T-helper 2 cell treated with Interferon-gamma antibody and Interleukin-4, amounts not matched to agents 100 ng/mL and 5 ng/mL, for 36 hours (primary cell): Measurements from ENCODE around the gene ISG20L2. TPM values are rescaled to one million over a fixed set of nuclear protein-coding genes. Genes with fewer than 3 reads are reported as not detected.

ENCODE experiments used
- intact Hi-C: fragments of 100-400 bp; cut with micrococcal nuclease; formaldehyde crosslinking; loops from one replicate; pipeline ENCODE4 v1.15.1; 2023
- total RNA-seq: library from RNA; stranded (reverse); gene quantifications from 2 replicates; pipeline ENCODE4 v1.2.3, GENCODE V29; 2022

ISG20L2 gene
- total RNA-seq, 1 donor from 2014 or later: 59.3 TPM

DNA sequence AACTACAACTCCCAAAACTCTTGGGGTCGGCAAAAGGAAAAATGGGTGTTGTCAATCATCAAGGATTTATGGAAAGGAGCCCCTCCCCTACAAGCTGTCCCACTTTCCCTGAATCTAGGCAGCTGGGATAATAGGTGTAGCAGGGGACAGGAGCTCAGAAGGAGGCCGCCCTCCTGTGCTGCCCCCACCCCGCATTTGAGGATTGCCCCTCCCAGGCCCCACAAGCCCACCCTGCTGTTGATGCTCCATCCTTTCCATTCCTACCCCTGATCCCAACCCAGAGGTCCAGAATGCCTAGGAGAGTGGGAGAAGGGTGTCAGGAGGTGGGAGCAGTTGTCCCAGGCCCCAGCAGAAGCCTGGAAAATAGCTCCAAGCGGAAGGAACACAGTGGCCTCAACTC is 14.2 kb upstream of the ISG20L2 start:
- intact Hi-C loops: loop anchor here (10.0 kb wide), 1 partner anchor 688 kb away; the partner anchor contains the start of genes LAMTOR2 and UBQLN4

DNA sequence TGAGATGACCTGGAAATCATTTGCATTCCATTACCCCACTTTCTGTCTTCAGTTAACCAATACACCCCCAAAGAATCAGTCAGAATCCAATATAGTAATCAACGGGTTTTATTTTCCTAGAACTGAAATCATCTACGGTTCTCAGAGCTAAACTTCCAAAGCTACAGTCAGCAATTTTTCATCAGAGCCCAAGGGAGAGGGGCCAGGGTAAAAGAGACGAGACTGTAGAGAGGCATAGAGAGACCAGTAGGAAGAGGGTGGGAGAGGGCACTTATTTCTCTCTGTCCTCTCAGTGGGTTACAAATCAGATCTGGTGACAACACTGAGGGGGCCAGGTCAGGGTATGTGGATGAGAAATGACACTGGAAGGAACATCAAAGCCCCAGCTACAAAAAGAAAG is 13.5 kb upstream of the ISG20L2 start:
- intact Hi-C loops: loop anchor here (10.0 kb wide), 1 partner anchor 687 kb away; the partner anchor contains the start of genes LAMTOR2 and UBQLN4

DNA sequence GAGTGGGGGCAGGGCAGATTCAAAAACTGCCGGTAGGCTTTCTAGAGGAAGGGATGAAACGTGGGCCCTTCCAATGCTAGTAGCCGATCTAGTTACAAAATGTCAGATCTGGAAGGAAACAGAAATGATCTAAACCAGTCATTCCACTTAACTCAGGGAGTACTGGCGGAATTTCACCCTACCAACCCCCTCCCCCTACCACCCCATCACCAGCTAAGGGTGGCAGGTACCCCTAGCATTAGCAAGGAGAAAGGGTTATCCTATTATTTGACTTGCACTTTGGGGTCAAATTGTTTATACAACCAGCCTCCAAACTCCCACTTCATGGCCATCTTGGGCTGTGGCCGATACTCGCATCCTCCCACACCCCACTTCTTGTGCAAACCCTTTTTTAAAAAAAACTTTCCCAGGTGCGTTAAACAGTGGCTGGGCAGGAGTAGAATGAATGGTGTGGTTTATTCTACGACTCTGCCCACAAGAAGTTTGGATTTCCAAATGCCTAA is 13.0 kb upstream of the ISG20L2 start:
- intact Hi-C loops: loop anchor here (1.0 to 10.0 kb wide), 5 partner anchors 10 to 687 kb away; partner anchors contain the start of genes HDGF, ISG20L2, LAMTOR2 and METTL25B

DNA sequence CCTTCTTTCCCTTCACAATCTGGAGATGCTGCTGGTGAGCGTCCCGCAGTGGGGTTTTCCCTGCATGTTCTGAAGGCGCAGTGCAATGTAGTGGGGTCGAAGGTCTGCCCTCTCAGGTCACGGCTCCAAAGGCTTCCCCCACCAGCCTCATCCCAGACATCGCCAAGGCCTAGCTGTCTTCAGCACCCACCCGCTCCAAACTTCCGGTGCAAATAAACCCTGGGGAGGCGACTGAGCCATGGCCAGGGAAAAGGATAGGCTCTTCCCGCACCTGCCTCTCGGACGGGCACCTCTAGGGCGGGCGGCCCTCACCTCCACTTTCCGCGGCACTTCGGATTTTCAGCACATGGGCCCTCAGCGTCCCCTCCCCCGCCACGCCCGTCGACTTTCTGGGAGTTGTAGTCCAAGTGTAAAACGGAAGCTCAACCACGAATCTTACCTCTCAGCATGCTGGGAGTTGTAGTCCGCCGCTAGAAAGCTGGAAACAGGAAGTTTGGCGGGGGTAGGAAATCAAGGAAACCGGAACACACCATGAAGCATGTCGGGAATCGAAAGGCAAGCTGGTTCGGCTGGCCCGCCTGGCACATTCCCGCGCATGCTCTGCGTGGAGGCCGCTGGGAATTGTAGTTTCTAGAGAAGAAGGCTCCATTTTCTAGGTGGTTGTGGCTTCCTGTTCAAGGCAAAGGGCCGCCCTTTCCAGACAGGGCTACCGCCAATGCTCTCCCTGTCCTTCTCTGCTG is 12.3 kb upstream of the ISG20L2 start, which contains the start of gene MRPL24:
Gene MRPL24 (minus strand): TSS at position 348 of the 740 bp plus-strand sequence. CDS start 2,384 bp downstream, outside the sequence.
- intact Hi-C loops: loop anchor here (1.0 to 10.0 kb wide), 5 partner anchors 10 to 686 kb away; partner anchors contain the start of genes HDGF, ISG20L2, LAMTOR2 and METTL25B

DNA sequence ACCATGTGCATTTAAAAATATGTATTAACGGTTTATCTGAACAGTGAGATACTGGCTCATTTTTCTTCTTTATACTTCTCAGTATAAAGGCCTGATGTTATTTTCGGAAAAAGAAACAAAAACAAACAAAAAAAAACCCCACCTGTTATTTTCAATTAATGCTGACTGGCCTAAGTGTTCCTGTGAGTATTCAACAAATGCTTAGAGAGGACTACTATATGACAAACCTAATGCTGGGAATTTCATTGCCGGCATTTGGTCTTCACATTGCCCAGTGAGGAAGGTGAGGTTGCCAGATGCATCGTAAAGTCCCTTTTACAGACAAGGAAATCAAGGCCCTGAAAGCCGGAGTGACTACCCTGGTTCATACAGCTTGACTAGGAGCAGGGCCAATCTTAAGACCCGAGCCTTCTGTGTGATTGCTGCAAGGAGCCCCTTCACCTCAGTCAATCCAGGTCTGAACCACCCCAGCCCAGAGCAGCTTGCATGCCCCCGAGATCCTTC is 11.7 kb upstream of the ISG20L2 start:
- intact Hi-C loops: loop anchor here (2.0 to 10.0 kb wide), 2 partner anchors 457 to 685 kb away; partner anchors contain the start of genes LAMTOR2, SMG5 and UBQLN4

DNA sequence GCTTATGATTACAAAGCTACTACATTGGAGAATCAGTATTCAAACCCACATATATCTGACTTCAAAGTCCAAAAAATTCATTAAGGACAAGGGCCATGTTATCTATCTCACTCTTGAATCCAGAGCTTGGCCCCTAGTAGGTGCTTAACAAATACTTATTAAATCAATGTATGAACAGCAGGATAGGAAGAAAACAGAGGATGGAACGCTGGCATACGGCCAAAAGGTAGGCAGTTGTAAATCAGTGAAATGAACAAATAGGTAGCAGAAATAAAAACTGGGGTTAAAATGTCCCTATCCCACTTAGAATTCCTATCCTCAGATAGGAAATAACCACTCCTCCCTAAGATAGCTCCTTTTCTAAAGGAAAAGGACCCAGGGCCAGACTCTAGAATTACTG is 10.3 kb upstream of the ISG20L2 start:
- intact Hi-C loops: no loop called here

DNA sequence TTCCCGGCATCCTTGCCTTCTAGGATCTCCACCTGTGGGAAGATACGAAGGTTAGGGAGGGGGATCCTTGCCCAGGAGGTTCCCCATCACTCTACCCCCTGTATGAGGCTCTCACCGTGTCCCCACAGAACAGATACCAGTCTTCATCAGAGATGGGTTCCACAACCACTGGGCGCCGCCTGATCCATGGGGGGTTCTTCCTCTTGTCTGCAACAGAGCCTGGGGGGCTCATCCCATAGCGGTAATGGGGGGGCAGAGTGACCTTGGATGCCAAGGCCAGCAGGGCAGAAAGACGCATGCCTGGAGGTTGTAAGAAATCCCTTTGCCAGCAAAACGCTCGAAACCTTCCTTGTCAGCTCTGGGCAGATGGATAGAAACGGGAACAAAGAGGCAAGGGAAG is 9.8 kb upstream of the ISG20L2 start:
- intact Hi-C loops: no loop called here

DNA sequence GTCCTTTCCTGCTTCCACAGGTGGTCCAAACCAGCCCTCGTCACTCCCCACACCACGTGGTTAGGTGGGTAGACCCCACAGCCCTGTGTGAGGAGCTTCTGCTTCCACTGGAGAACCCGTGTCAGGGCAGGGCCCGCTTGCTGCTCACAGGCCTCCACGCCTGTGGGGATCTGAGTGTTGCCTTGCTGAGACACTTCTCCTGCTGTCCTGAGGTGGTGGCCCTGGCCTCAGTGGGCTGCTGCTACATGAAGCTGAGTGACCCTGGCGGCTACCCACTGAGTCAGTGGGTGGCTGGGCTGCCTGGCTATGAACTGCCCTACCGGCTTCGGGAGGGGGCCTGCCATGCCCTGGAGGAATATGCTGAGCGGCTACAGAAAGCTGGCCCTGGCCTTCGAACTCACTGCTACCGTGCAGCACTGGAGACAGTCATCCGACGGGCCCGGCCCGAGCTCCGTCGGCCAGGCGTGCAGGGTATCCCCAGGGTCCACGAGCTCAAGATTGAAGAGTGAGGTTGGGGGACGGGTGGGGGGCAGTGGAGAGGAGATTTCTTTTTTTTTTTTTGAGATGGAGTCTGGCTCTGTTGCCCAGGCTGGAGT is 5.5 kb upstream of the ISG20L2 start:
- intact Hi-C loops: no loop called here

DNA sequence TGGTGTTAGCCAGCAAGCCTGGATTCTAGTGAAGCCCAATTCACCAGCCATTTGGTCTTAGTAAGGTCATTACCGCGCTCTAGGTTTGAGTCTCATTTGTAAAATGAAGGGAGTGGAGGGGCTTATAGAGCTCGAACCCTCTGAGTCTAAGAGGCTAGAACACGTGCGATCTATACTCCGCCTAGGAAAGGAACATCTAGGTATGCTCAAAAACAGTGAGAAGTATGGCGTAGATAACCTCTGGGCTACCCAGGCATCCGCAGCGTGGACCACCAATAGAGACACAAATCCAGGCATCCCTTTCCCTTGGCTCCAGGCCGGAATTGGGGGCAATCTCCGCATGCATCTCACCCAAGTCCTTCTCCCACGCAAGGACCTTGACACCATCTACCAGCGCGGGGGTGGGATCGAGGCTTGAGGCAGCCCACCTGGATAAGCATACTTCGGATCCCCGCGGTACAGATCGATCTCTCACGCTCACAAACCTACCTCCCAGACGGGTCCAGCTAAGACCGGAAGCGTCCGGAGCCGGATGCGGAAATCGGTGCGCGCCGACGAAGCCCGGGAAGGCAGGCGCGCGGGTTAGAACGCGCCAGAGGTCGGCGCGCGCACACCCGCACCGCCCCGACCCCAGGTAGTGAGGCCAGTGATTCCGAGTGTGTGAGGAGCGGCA is 504 bp downstream of the ISG20L2 start, which contains the start of gene METTL25B:
Gene METTL25B (plus strand): TSS at position 544 of the 673 bp plus-strand sequence. CDS start 636 bp downstream, outside the sequence.
- intact Hi-C loops: loop anchor here (1.0 kb wide), 5 partner anchors 13 to 223 kb away; partner anchors contain the start of genes HDGF, MRPL24, PRCC and SH2D2A

DNA sequence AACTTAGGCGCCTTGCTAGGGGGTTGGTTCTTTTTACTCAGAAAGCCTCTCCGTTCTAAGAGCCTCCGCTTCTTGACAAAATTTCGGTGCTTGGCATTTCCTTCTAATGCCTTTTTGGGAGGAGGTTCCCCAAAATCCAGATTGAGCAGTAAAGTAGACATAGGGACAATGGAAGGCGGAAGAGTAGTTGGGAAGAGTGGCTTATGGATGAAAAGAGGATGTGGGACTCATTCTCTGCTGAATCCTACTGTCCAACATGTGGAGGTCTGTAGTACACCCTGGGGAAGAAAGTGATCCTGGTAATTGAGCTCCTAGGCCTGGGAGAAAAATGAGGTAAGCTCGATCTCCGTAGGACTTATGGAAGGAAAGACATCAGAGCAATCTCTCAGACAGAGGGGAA is 1.1 kb downstream of the ISG20L2 start:
- intact Hi-C loops: no loop called here

DNA sequence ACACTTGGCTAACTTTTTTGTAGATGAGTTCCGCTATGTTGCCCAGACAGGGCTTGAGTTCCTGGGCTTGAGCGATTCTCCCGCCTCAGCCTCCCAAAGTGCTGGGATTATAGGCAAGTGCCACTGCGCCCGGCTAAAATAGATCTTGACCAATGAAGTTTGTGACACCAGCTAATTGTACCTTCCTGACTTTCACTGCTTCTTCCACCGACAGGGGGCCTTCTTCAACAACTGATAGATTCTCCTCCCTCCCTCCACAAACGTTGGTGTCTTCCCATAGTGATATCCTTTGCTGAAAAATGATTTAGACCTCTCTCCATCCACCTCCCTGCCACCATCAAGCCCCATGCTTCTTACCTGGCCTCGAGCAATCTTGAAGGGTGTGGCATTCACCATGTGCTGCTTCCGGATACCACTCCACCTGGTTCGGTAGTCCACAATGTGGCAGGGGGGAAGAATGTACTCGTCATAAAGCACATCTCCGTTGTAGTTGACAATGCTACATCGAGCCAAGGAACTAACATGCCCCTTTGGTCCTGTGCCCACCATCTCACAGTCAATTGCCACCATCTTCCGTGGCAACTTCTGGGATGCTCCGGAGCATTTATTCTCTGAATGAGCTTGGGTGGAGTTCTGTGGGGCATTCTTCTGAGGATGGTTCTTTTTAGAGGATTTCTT is 1.9 kb downstream of the ISG20L2 start:
- intact Hi-C loops: loop anchor here (1.0 kb wide), 4 partner anchors 37 to 164 kb away; partner anchors contain the start of gene NTRK1

DNA sequence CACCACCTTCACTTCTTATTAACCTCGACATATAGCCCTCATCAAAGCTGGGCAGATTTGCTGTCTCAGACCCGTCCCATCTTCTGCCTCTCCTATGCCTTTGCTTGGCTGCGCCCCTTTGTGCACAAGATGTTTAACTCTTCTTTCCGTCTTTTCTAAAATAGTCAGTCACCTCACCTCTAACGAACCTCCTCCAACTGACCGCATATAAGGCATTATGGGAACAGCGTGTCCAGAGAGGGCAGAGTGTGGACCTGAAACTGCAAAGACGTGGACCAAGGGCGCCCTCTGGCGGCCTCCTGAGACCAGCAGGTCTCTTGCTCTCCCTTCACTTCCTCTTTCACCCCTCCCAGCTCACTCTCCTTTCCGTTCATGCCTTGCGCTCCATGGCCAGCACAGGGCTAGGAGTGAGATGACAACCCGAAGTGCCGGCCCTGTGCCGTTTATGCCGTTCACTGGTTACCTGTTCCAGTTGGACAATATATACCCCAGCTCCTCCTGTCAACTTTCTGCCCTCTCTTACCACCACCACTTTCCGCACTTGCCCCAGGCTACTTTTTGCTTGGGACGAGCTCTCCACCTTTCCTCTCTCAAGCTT is 2.8 kb downstream of the ISG20L2 start:
- intact Hi-C loops: loop anchor here (1.0 kb wide), 4 partner anchors 36 to 165 kb away; partner anchors contain the start of gene NTRK1

DNA sequence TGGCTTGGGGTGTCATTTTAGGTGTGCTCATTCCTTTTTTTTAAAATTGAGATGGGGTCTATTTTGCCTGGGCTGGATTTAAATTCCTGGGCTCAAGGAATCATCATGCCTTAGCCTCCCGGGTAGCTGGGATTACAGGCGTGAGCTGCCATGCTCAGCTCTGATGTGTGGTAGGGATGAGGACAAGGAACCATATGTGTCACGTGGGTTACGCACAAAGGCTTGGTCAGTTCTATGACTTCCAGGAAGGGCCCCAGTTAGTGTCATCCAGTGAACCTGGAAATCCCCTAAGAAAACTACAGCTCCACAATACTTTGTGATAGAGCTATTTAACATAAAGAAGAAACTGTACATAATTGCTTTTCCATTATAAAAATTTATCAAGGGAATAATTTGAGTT is 7.0 kb downstream of the ISG20L2 start:
- intact Hi-C loops: no loop called here

DNA sequence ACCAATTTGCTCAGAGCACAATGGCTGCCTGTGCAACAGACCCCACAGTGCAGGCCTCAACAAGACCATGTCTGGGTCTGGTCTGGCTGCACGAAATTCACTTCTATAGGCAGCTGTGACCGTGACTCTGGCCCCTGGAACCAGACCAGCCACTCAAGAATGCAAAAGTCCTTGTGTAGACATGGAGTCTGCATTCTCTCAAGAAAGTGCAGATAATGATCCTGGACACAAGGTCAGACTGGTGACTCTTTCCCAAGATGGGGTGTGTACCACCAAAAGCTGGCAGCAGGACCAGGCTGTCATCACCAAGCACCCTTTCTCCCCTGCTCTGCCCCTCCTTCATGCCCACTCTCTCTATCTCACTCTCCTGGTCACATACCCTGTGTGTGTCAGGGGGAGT is 7.4 kb downstream of the ISG20L2 start:
- intact Hi-C loops: no loop called here

DNA sequence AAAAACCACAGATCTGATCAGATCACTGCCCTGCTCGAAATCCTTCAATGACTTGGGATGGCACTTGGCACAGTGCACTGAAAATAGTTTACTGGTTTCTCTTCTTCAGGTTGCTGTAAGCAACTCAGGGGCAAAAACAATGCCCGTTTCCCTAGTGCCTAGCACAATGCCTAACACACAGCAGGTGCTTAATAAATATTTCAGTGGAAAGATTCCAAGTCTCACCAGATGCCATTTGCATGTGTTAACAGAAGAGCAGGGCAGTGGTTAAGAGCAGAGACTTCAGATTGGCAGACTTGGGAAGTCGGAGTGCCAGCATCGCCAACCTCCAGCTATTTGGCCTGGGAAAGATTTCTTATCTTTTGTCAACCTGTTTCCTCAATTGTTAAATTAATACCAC is 11.2 kb downstream of the ISG20L2 start:
- intact Hi-C loops: no loop called here

DNA sequence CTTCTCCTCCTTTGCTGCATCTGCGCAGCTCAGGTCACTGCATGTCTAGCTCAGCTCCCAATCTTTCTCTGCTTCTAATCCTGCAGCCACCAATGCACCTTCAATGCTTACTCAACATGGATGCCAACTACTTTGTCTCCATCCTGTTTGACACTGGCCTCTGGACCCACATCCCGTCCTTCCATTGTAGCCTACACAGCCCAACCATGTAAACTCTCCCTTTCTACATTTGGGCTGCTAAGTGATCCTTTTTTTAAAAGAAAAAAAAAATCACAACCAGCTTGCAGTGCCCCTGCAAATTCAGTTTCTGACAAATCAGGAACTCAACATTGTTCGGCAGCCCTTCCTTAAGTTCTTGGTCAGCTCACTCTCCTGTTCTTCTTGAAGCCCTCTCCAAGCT is 13.7 kb downstream of the ISG20L2 start:
- intact Hi-C loops: no loop called here

DNA sequence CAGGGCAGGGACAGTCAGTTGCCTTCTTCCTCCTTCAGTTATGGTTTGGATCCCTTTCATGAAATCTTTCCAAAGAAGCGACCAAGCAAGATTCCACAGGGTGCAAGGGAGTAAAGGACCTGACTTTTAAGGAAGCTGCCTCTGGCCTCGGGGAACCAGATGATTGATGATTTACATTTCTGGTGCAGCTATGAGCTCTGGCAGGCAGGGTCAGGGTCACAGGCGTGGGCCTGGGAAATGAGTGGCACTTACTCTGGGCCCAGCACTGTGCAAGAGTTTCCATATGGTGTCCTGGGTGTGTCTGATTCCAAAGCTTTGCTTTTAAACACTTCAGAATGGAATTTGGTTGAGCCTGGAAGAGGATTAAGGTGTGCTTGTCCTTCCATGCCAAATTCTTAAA is 15.9 kb downstream of the ISG20L2 start:
- intact Hi-C loops: no loop called here

DNA sequence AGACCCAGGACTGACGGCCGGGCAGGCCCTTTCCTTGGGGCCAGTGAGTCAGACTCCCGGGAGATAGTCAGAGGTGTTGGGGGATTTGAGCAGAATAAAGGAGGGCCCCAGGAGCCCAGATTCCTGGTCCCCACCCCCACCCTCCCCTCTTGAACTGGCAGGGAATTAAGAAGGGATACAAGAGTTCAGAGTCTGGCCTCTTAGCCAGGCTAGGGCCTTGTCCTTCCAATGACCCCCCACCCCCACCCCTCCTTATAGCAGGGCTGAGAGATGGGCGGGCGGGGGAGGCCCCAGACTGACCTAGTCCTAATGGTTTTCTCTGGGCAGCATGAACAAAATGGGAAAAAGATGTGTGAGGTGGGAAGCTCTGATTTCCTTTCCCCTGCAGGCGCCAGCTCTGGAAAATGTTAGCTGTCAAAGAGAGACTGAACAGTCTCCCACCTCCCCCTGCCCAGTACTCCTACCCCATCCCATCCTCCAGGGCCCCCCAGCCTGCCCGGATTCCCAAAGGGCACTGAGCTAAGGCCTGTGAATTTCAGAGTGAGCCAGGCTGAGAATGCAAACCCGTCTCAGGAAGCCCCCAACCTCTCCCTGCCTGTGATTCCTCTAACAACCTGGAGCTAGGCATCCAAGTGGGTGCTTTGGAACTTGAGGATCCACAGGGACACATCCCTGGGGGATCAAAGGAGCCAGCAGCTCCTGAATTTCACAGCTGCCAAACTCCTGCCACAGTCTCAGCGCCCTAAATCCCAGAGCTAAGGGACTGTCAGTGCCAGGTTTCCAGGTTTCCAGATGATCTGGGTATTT is 17.4 kb downstream of the ISG20L2 start:
- intact Hi-C loops: no loop called here
